Measurements from ENCODE around the gene WDR55.

DNA sequence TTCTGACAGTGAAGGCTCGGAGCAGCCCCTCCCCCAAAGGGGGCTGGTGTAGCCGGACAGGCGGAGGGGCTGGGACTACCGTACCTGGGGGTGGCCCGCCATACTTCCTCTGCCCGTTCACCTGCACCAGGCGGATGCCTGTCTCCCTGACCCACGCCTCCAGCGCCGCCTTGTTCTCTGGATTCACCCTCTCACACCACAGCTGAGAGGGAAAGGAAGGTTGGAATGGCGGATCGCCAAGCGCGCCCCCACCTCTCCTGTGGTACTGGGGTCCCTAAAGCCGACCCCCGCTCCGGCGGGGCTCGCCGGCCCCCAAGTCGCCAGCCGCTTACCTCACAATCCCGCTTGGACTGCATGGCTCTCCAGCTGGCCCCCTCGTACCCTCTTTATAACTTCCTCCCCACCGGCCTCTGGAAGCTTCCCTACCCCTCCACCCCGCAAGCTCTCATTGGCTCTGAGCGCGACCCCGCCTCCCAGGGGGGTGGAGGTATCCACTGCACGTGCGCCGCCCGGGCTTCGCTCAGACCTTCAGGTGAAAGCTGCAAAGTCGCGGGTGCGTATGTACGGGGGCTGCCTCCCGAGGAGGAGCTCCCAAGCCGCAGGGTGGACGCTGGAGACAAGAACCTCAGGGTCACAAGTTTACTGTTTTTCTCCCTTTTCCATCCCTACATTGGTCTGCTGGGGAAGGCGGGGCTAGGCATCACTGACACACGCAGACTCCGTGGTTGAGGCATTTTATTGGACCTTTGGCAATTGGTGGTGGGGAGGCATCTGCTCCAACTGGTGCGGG lies 8.7 kb downstream of the WDR55 start, which contains the start of gene DND1:
- TF ChIP-seq, protein P1, sequence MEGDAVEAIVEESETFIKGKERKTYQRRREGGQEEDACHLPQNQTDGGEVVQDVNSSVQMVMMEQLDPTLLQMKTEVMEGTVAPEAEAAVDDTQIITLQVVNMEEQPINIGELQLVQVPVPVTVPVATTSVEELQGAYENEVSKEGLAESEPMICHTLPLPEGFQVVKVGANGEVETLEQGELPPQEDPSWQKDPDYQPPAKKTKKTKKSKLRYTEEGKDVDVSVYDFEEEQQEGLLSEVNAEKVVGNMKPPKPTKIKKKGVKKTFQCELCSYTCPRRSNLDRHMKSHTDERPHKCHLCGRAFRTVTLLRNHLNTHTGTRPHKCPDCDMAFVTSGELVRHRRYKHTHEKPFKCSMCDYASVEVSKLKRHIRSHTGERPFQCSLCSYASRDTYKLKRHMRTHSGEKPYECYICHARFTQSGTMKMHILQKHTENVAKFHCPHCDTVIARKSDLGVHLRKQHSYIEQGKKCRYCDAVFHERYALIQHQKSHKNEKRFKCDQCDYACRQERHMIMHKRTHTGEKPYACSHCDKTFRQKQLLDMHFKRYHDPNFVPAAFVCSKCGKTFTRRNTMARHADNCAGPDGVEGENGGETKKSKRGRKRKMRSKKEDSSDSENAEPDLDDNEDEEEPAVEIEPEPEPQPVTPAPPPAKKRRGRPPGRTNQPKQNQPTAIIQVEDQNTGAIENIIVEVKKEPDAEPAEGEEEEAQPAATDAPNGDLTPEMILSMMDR (IDR thresholded peaks at IDR 0.05), result no peak
- TF ChIP-seq POLR2AphosphoS5 (IDR thresholded peaks at IDR 0.05; ENCODE audit: low read depth, low read length) (no peak; the same call in 1 of the 2 replicates), SIN3A (IDR thresholded peaks at IDR 0.05; ENCODE audit: borderline replicate concordance, insufficient read depth, low read depth, low read length) (no peak), TCF7L2 (IDR thresholded peaks at IDR 0.05; ENCODE audit: low read depth, low read length) (no peak)
- TF ChIP-seq, protein P2, sequence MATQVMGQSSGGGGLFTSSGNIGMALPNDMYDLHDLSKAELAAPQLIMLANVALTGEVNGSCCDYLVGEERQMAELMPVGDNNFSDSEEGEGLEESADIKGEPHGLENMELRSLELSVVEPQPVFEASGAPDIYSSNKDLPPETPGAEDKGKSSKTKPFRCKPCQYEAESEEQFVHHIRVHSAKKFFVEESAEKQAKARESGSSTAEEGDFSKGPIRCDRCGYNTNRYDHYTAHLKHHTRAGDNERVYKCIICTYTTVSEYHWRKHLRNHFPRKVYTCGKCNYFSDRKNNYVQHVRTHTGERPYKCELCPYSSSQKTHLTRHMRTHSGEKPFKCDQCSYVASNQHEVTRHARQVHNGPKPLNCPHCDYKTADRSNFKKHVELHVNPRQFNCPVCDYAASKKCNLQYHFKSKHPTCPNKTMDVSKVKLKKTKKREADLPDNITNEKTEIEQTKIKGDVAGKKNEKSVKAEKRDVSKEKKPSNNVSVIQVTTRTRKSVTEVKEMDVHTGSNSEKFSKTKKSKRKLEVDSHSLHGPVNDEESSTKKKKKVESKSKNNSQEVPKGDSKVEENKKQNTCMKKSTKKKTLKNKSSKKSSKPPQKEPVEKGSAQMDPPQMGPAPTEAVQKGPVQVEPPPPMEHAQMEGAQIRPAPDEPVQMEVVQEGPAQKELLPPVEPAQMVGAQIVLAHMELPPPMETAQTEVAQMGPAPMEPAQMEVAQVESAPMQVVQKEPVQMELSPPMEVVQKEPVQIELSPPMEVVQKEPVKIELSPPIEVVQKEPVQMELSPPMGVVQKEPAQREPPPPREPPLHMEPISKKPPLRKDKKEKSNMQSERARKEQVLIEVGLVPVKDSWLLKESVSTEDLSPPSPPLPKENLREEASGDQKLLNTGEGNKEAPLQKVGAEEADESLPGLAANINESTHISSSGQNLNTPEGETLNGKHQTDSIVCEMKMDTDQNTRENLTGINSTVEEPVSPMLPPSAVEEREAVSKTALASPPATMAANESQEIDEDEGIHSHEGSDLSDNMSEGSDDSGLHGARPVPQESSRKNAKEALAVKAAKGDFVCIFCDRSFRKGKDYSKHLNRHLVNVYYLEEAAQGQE (IDR thresholded peaks at IDR 0.05; ENCODE audit: insufficient read depth in 1 of 2, low read depth in 2 of 2, low read length in 1 of 2), result no peak

Measured in Panc1 (cell line).